GM18502 (cell line): ENCODE results near the gene SMC1B.
"Not testable (repeated sequence)": the region's sequence is repeated elsewhere in the genome, so short reads cannot be mapped to it uniquely, and the experiment has no call there.

Experiments used
- ATAC-seq: cut with Tn5 transposase; IDR thresholded peaks from one replicate; pipeline ENCODE4 v1.9.1; 2021; ENCODE audit warnings: mild to moderate bottlenecking; ENCODE audit not compliant: unreplicated experiment, poor library complexity

SMC1B gene

GRCh38 chr22:45447596-45447995 lies 34.2 kb upstream of the SMC1B start:
- not testable (repeated sequence) for ATAC-seq

- ATAC-seq, result no peak
Observed at GRCh38 chr22:45446216-45446615, 32.8 kb upstream of the SMC1B start.

- no peak for ATAC-seq
Observed at GRCh38 chr22:45445031-45445710, 31.8 kb upstream of the SMC1B start.

- ATAC-seq, result no peak
Observed at GRCh38 chr22:45444168-45444567, 30.8 kb upstream of the SMC1B start.

- ATAC-seq, result no peak
Observed at GRCh38 chr22:45442116-45442515, 28.7 kb upstream of the SMC1B start.

- ATAC-seq, result no peak
Observed at GRCh38 chr22:45441138-45441537, 27.7 kb upstream of the SMC1B start.

- ATAC-seq, result not testable (repeated sequence)
Observed at GRCh38 chr22:45440688-45441087, 27.3 kb upstream of the SMC1B start.

GRCh38 chr22:45438336-45438735 lies 24.9 kb upstream of the SMC1B start:
- ATAC-seq, result no peak

GRCh38 chr22:45436871-45437517 lies 23.6 kb upstream of the SMC1B start:
- not testable (repeated sequence) for ATAC-seq

- no peak for ATAC-seq
Observed at GRCh38 chr22:45435544-45436139, 22.2 kb upstream of the SMC1B start.

- ATAC-seq, result no peak
Observed at GRCh38 chr22:45434981-45435380, 21.6 kb upstream of the SMC1B start.

GRCh38 chr22:45430871-45431270 lies 17.5 kb upstream of the SMC1B start:
- ATAC-seq, result no peak

GRCh38 chr22:45429981-45430775 lies 16.8 kb upstream of the SMC1B start:
- ATAC-seq, result no peak

GRCh38 chr22:45429424-45429823 lies 16.0 kb upstream of the SMC1B start:
- ATAC-seq, result no peak

GRCh38 chr22:45428391-45429385 lies 15.3 kb upstream of the SMC1B start:
- ATAC-seq, result no peak

GRCh38 chr22:45427114-45427513 lies 13.7 kb upstream of the SMC1B start:
- no peak for ATAC-seq

GRCh38 chr22:45426387-45426786 lies 13.0 kb upstream of the SMC1B start:
- ATAC-seq, result no peak

- no peak for ATAC-seq
Observed at GRCh38 chr22:45425531-45426265, 12.3 kb upstream of the SMC1B start.

- ATAC-seq, result no peak
Observed at GRCh38 chr22:45425101-45425500, 11.7 kb upstream of the SMC1B start.
